Astrocyte (in vitro differentiated cells and primary cell): Measurements from ENCODE around the gene ZNF467.

Experiments used
- EZH2 ChIP-seq: IDR thresholded peaks from 2 replicates; pipeline ENCODE4 v1.6.1; 2012; ENCODE audit warnings: mild to moderate bottlenecking, low read length, inconsistent platforms; ENCODE audit not compliant: insufficient read depth
- TF ChIP-seq, protein P1 (sequence below): IDR thresholded peaks from 2 replicates; pipeline ENCODE4 v1.5.1; 2011; ENCODE audit warnings: low read depth, mild to moderate bottlenecking, inconsistent platforms, low read length, moderate library complexity; ENCODE audit not compliant: insufficient read depth

DNA sequence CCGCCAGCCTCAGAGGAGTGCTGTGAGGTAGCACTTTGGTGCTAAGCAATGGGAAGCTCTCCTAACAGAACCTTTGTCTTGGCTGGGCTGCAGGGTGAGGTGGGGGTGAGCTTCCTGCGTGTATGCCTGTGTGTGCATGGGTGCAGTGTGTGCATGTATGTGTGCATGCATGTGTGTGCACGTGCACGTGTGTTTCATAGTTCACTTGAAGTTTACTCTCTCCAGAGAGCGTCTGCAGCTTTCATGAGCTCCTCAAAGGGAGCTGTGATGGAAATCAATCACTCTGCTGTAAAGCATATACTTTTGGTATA, 4.9 kb upstream of the ZNF467 start:
- TF ChIP-seq, protein P1, sequence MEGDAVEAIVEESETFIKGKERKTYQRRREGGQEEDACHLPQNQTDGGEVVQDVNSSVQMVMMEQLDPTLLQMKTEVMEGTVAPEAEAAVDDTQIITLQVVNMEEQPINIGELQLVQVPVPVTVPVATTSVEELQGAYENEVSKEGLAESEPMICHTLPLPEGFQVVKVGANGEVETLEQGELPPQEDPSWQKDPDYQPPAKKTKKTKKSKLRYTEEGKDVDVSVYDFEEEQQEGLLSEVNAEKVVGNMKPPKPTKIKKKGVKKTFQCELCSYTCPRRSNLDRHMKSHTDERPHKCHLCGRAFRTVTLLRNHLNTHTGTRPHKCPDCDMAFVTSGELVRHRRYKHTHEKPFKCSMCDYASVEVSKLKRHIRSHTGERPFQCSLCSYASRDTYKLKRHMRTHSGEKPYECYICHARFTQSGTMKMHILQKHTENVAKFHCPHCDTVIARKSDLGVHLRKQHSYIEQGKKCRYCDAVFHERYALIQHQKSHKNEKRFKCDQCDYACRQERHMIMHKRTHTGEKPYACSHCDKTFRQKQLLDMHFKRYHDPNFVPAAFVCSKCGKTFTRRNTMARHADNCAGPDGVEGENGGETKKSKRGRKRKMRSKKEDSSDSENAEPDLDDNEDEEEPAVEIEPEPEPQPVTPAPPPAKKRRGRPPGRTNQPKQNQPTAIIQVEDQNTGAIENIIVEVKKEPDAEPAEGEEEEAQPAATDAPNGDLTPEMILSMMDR: no peak
- no peak for TF ChIP-seq EZH2
